Retina (tissue), 1 donor: ENCODE data around the gene RTBDN.

Experiments used
- DNase-seq: peaks from one replicate; pipeline ENCODE4 v3.0.0-alpha.2; 2016

The RTBDN gene

GRCh38 chr19:12791345-12792050 lies 42.9 kb downstream of the RTBDN start, which contains the start of gene JUNB:
Gene JUNB, plus strand, starts transcription at chr19:12791486. Its CDS starts 286 bp downstream, at chr19:12791772.
- peak; percentile 94 for DNase-seq

- no peak for DNase-seq
Measured at GRCh38 chr19:12790628-12791344, 43.6 kb downstream of the RTBDN start.

GRCh38 chr19:12789904-12790619 lies 44.3 kb downstream of the RTBDN start:
- DNase-seq: peak; percentile 97

- peak; percentile 57 for DNase-seq
Measured at GRCh38 chr19:12789098-12789903, 45.1 kb downstream of the RTBDN start.

- DNase-seq: peak; percentile 62
Measured at GRCh38 chr19:12788682-12789097, 45.7 kb downstream of the RTBDN start.

GRCh38 chr19:12788042-12788681 lies 46.2 kb downstream of the RTBDN start:
- no peak for DNase-seq

GRCh38 chr19:12787458-12787857 lies 46.9 kb downstream of the RTBDN start:
- DNase-seq: no peak

- DNase-seq: no peak
Measured at GRCh38 chr19:12786952-12787351, 47.4 kb downstream of the RTBDN start.

GRCh38 chr19:12786141-12786870 lies 48.1 kb downstream of the RTBDN start:
- no peak for DNase-seq

GRCh38 chr19:12785431-12786031 lies 48.8 kb downstream of the RTBDN start:
- no peak for DNase-seq

- DNase-seq: peak; percentile 36
Measured at GRCh38 chr19:12784871-12785430, 49.4 kb downstream of the RTBDN start.

- no peak for DNase-seq
Measured at GRCh38 chr19:12784394-12784870, 49.9 kb downstream of the RTBDN start.

GRCh38 chr19:12783849-12784393 lies 50.5 kb downstream of the RTBDN start:
- no peak for DNase-seq

- DNase-seq: no peak
Measured at GRCh38 chr19:12783291-12783848, 51.0 kb downstream of the RTBDN start.

GRCh38 chr19:12782424-12783290 lies 51.7 kb downstream of the RTBDN start:
- DNase-seq: peak; percentile 92

GRCh38 chr19:12782174-12782423 lies 52.3 kb downstream of the RTBDN start:
- no peak for DNase-seq

GRCh38 chr19:12779162-12779993 lies 55.0 kb downstream of the RTBDN start:
- DNase-seq: peak; percentile 54

- DNase-seq: no peak
Measured at GRCh38 chr19:12778905-12779161, 55.5 kb downstream of the RTBDN start.
